Prostate gland (tissue), 2 donors: Measurements from ENCODE around the gene RBM3.

Experiments
- CTCF ChIP-seq, 4 experiments: fragments of 200-600 bp in 2 of 4; fragments of 450-650 bp in 2 of 4; sonication (generic) in 2 of 4; IDR thresholded peaks; 1 replicate in 3 of 4; 2 replicates in 1 of 4; pipeline ENCODE4 v1.5.1; 2016 to 2019; ENCODE audit warnings: antibody characterized with exemption in 4 of 4, mild to moderate bottlenecking in 2 of 4, moderate library complexity in 2 of 4
- POLR2A ChIP-seq: fragments of 450-650 bp; IDR thresholded peaks from one replicate; pipeline ENCODE4 v1.6.1; 2016; ENCODE audit warnings: antibody characterized with exemption, mild to moderate bottlenecking
- POLR2AphosphoS5 ChIP-seq: sonication (generic); formaldehyde crosslinking; IDR thresholded peaks from one replicate; pipeline ENCODE4 v1.6.1; 2017; ENCODE audit warnings: antibody characterized with exemption

GRCh38 chrX:48604701-48605100 lies 30.4 kb downstream of the RBM3 start:
- no peak for TF ChIP-seq POLR2AphosphoS5
- TF ChIP-seq CTCF (IDR thresholded peaks at IDR 0.05): no peak
- no peak for TF ChIP-seq POLR2A
